Transverse colon (tissue), 4 donors: ENCODE results near the gene AADACL3. TPM values are rescaled to one million over a fixed set of nuclear protein-coding genes. Genes with fewer than 3 reads are reported as not detected.

ENCODE experiments used
- DNase-seq: peaks from one replicate; pipeline ENCODE4 v3.0.0-alpha.2; 2019
- H3K27ac ChIP-seq, 4 donors: fragments of 200-600 bp; sonication (generic); 2 replicates each; pipeline ENCODE4 v1.5.1; 2016 to 2018; ENCODE audit warnings: inconsistent platforms in 4 of 4
- H3K27me3 ChIP-seq: fragments of 200-600 bp; sonication (generic); 2 replicates; pipeline ENCODE4 v1.5.1; 2017; ENCODE audit warnings: inconsistent platforms
- H3K36me3 ChIP-seq, 4 donors: fragments of 200-600 bp; sonication (generic); 2 replicates each; pipeline ENCODE4 v1.5.1; 2017 to 2019; ENCODE audit warnings: inconsistent platforms in 4 of 4
- H3K4me1 ChIP-seq, 4 donors: fragments of 200-600 bp; sonication (generic); 2 replicates each; pipeline ENCODE4 v1.5.1; 2017 to 2020; ENCODE audit warnings: inconsistent platforms in 4 of 4
- H3K4me3 ChIP-seq, 4 donors: fragments of 200-600 bp; sonication (generic); 1 replicate in 1 of 4; 2 replicates in 3 of 4; pipeline versions ENCODE4 v1.5.1 to v1.6.1; 2017 to 2019; ENCODE audit warnings: inconsistent platforms in 4 of 4
- H3K9me3 ChIP-seq, 2 donors: fragments of 200-600 bp; sonication (generic); 2 replicates each; pipeline ENCODE4 v1.5.1; 2017 to 2019; ENCODE audit warnings: inconsistent platforms in 2 of 2
- CTCF ChIP-seq, 5 experiments: fragments of 200-600 bp in 3 of 5; fragments of 450-650 bp in 2 of 5; sonication (generic) in 3 of 5; IDR thresholded peaks; 1 replicate in 2 of 5; 2 replicates in 3 of 5; pipeline ENCODE4 v1.5.1; 2016 to 2017; ENCODE audit warnings: antibody characterized with exemption in 5 of 5, inconsistent platforms in 3 of 5, mild to moderate bottlenecking in 2 of 5, moderate library complexity in 1 of 5
- EP300 ChIP-seq: sonication (generic); formaldehyde crosslinking; IDR thresholded peaks from one replicate; pipeline ENCODE4 v1.6.1; 2017; ENCODE audit warnings: antibody characterized with exemption, low read depth
- POLR2A ChIP-seq: fragments of 450-650 bp; IDR thresholded peaks from one replicate; pipeline ENCODE4 v1.6.1; 2016; ENCODE audit warnings: antibody characterized with exemption, mild to moderate bottlenecking, moderate library complexity
- POLR2AphosphoS5 ChIP-seq, 3 donors: sonication (generic); formaldehyde crosslinking; IDR thresholded peaks; one replicate each; pipeline ENCODE4 v1.6.1; 2016; ENCODE audit warnings: antibody characterized with exemption in 3 of 3
- WGBS, 2 donors: methylation state at CpG; one replicate each; pipeline ENCODE4 v1.1.5; 2018; ENCODE audit warnings: low coverage in 1 of 2; 5-methylcytosine and 5-hydroxymethylcytosine counted together
- in situ Hi-C, 4 donors: fragments of 200-750 bp; cut with MboI; loops; one replicate each; pipeline versions ENCODE4 v1.15.0 to v1.15.1; 2017; ENCODE audit warnings: low sequenced_read_pairs in 3 of 4, low pct_ligation_motif_present in 1 of 4, low pct_unique_long_range_greater_than_20kb in 1 of 4
- intact Hi-C: fragments of 100-400 bp; cut with DNase I; formaldehyde crosslinking; loops from one replicate; pipeline ENCODE4 v1.15.1; 2023; ENCODE audit warnings: low total_unique reads
- total RNA-seq, 4 donors: library from RNA; depleted of rRNA; stranded (reverse); fragments of >200 nt; gene quantifications; one replicate each; pipeline ENCODE4 v1.1.0, GENCODE V29; 2016

AADACL3 gene
- total RNA-seq, 4 donors from 2014 or later = not detected

- intact Hi-C loops = no loop called here
- peaks cover 13% of the 10 kb centered on the region for H3K27me3 ChIP-seq
- H3K4me3 ChIP-seq = no peak overlapping the region
Measured at GRCh38 chr1:12769031-12769430, 53.1 kb downstream of the AADACL3 start.

GRCh38 chr1:12769976-12770505, 54.1 kb downstream of the AADACL3 start:
- in situ Hi-C loops = no loop called here
- WGBS, 2 donors = 35 to 60% methylated on average over 2 to 7 of the region's 7 CpGs

More at GRCh38 chr1:12769031-12769430, 53.1 kb downstream of the AADACL3 start:
- DNase-seq = no peak
- no peaks in the 10 kb centered on the region for H3K36me3 ChIP-seq
- no peak overlapping the region for H3K27ac ChIP-seq
- no peaks in the 10 kb centered on the region for H3K4me1 ChIP-seq
- in situ Hi-C loops = no loop called here
- H3K9me3 ChIP-seq = no peaks in the 10 kb centered on the region
- TF ChIP-seq EP300 (no peak), POLR2A (no peak), POLR2AphosphoS5 (IDR thresholded peaks at IDR 0.05) (no peak), CTCF (IDR thresholded peaks at IDR 0.05) (no peak)
- 31 to 50% methylated on average over 1 to 2 of the region's 2 CpGs for WGBS, 2 donors

GRCh38 chr1:12770620-12771019, 54.7 kb downstream of the AADACL3 start:
- intact Hi-C loops (no loop called here), in situ Hi-C loops (no loop called here)
- Histone ChIP-seq H3K27me3 (peaks cover 13% of the 10 kb centered on the region), H3K36me3 (no peaks in the 10 kb centered on the region), H3K9me3 (no peaks in the 10 kb centered on the region), H3K4me3 (no peak overlapping the region), H3K27ac (no peak overlapping the region), H3K4me1 (no peaks in the 10 kb centered on the region)
- TF ChIP-seq POLR2A (no peak), CTCF (IDR thresholded peaks at IDR 0.05) (no peak), EP300 (no peak), POLR2AphosphoS5 (IDR thresholded peaks at IDR 0.05) (no peak)
- DNase-seq = no peak
- WGBS, 2 donors = 67% methylated on average over 2 of the region's 2 CpGs; no CpG with 5 or more reads in 1 of the 2 donors

More at GRCh38 chr1:12769976-12770505, 54.1 kb downstream of the AADACL3 start:
- DNase-seq = no peak
- H3K27me3 ChIP-seq = peaks cover 13% of the 10 kb centered on the region
- intact Hi-C loops = no loop called here
- H3K4me3 ChIP-seq = no peak overlapping the region
- H3K36me3 ChIP-seq = no peaks in the 10 kb centered on the region
- TF ChIP-seq POLR2A (no peak), EP300 (no peak), POLR2AphosphoS5 (IDR thresholded peaks at IDR 0.05) (no peak), CTCF (IDR thresholded peaks at IDR 0.05) (no peak)
- no peaks in the 10 kb centered on the region for H3K4me1 ChIP-seq
- H3K27ac ChIP-seq = no peak overlapping the region
- no peaks in the 10 kb centered on the region for H3K9me3 ChIP-seq

- Histone ChIP-seq H3K4me1 (no peaks in the 10 kb centered on the region), H3K4me3 (no peak overlapping the region), H3K36me3 (no peaks in the 10 kb centered on the region), H3K27me3 (peaks cover 13% of the 10 kb centered on the region), H3K27ac (no peak overlapping the region), H3K9me3 (no peaks in the 10 kb centered on the region)
- in situ Hi-C loops = no loop called here
- TF ChIP-seq POLR2A (no peak), EP300 (no peak), CTCF (IDR thresholded peaks at IDR 0.05) (no peak), POLR2AphosphoS5 (IDR thresholded peaks at IDR 0.05) (no peak)
- intact Hi-C loops = no loop called here
- 86 to 92% methylated on average over 2 to 5 of the region's 5 CpGs for WGBS, 2 donors
- no peak for DNase-seq
Measured at GRCh38 chr1:12771186-12771585, 55.3 kb downstream of the AADACL3 start.
